ENCODE data around the gene MTOR. TPM values are rescaled to one million over a fixed set of nuclear protein-coding genes. Genes with fewer than 3 reads are reported as not detected.

MTOR gene
- total and polyA plus RNA-seq, 9 donors: 11.7 to 32.4 (median 21.3) TPM

GRCh38 chr1:11058026-11058425 lies 204.3 kb downstream of the MTOR start:
- TF ChIP-seq POLR2A (IDR thresholded peaks at IDR 0.05): no peak
- no peak for TF ChIP-seq CTCF (IDR thresholded peaks at IDR 0.05)
- no peak for TF ChIP-seq EP300 (IDR thresholded peaks at IDR 0.05)
- no peak overlapping the region for H3K4me3 ChIP-seq
- H3K27me3 ChIP-seq: no peaks in the 10 kb centered on the region
- WGBS, 3 donors: 90 to 94% (median 91%) methylated on average over 14 of the region's 14 CpGs
- H3K36me3 ChIP-seq: no peaks in the 10 kb centered on the region
- H3K27ac ChIP-seq: no peak overlapping the region
- intact Hi-C loops (cut with DNase I): no loop called here
- DNase-seq: no peak
- peaks cover 18% of the 10 kb centered on the region for H3K4me1 ChIP-seq (ENCODE audit: insufficient read depth)
- H3K9me3 ChIP-seq: no peaks in the 10 kb centered on the region

- no peak for DNase-seq
- no peak overlapping the region for H3K4me3 ChIP-seq
- no peaks in the 10 kb centered on the region for H3K36me3 ChIP-seq
- TF ChIP-seq CTCF (IDR thresholded peaks at IDR 0.05) (no peak), EP300 (IDR thresholded peaks at IDR 0.05) (no peak), POLR2A (IDR thresholded peaks at IDR 0.05) (no peak)
- H3K27ac ChIP-seq: no peak overlapping the region
- intact Hi-C loops (cut with DNase I): no loop called here
- H3K4me1 ChIP-seq (ENCODE audit: insufficient read depth): peaks cover 18% of the 10 kb centered on the region
- no peaks in the 10 kb centered on the region for H3K27me3 ChIP-seq
- no peaks in the 10 kb centered on the region for H3K9me3 ChIP-seq
- 85 to 91% (median 89%) methylated on average over 8 of the region's 8 CpGs for WGBS, 3 donors
These were observed 204.9 kb downstream of the MTOR start for GRCh38 chr1:11057477-11057876.

Small RNA genes within 50 kb of the gene (small RNA-seq; reads per million reads assigned to genes)
- not detected for gene RNU6-291P
- gene RNU6-537P: not detected
- not detected for gene RPL39P6

Other genes starting within 250 kb of the MTOR start
- gene TARDBP, start 249.9 kb downstream of the MTOR start, total RNA-seq: 100 to 1,000 TPM; 106 to 169 (median 143) TPM
- gene TARDBP, start 249.9 kb downstream of the MTOR start, polyA plus RNA-seq: 100 to 1,000 TPM; 113 to 175 TPM
- gene MASP2, start 215.3 kb downstream of the MTOR start, total RNA-seq: under 1 TPM in 1 of 7 donors, not detected in 6; 0.10 TPM
- gene MASP2, start 215.3 kb downstream of the MTOR start, polyA plus RNA-seq: under 1 TPM in 1 of 2 donors, not detected in 1; 0.08 TPM
- gene SRM, start 202.5 kb downstream of the MTOR start, total RNA-seq: 100 to 1,000 TPM in 1 of 7 donors, 10 to 100 TPM in 6; 31.7 to 111 (median 72.5) TPM
- gene SRM, start 202.5 kb downstream of the MTOR start, polyA plus RNA-seq: 10 to 100 TPM; 52.5 to 55.1 TPM
- 10 to 100 TPM; 36.1 to 56.6 (median 48.6) TPM for gene EXOSC10, start 162.7 kb downstream of the MTOR start, total RNA-seq
- 10 to 100 TPM; 42.4 to 60.5 TPM for gene EXOSC10, start 162.7 kb downstream of the MTOR start, polyA plus RNA-seq
- 1 to 10 TPM in 3 of 7 donors, under 1 TPM in 2, not detected in 2; 0.30 to 4.8 (median 1.4) TPM for gene ANGPTL7, start 73.2 kb downstream of the MTOR start, total RNA-seq
- 1 to 10 TPM in 1 of 2 donors, under 1 TPM in 1; 0.08 to 4.1 TPM for gene ANGPTL7, start 73.2 kb downstream of the MTOR start, polyA plus RNA-seq
- gene UBIAD1, start 10.6 kb upstream of the MTOR start, total RNA-seq: 10 to 100 TPM; 10.1 to 26.2 (median 22.0) TPM
- 10 to 100 TPM; 14.9 to 15.5 TPM for gene UBIAD1, start 10.6 kb upstream of the MTOR start, polyA plus RNA-seq
- under 1 TPM in 3 of 7 donors, not detected in 4; 0.18 to 0.36 (median 0.28) TPM for gene DISP3, start 216.6 kb upstream of the MTOR start, total RNA-seq
- under 1 TPM in 1 of 2 donors, not detected in 1; 0.08 TPM for gene DISP3, start 216.6 kb upstream of the MTOR start, polyA plus RNA-seq

All from ovary (tissue), 9 donors.